ENCODE measurements around the gene SRSF10.

DNA sequence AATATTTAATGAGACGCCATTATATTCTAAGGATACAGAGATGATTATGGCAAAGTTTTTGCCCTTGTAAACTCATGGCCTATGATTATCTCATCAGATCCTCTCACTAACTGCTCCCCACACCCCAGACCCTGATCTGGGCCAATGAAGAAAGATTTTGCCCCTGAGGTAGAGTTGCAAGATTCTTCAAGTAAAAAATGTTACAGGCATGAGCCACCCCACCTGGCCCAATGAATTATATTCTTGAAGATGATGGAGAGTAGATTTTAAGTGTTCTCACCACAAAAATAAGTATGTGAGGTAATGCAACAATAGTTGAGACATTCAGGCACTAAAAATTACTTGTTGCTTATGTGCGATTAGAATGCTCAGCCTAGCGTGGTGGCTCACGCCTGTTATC lies 65.2 kb downstream of the SRSF10 start:
- TF ChIP-seq, protein P1, sequence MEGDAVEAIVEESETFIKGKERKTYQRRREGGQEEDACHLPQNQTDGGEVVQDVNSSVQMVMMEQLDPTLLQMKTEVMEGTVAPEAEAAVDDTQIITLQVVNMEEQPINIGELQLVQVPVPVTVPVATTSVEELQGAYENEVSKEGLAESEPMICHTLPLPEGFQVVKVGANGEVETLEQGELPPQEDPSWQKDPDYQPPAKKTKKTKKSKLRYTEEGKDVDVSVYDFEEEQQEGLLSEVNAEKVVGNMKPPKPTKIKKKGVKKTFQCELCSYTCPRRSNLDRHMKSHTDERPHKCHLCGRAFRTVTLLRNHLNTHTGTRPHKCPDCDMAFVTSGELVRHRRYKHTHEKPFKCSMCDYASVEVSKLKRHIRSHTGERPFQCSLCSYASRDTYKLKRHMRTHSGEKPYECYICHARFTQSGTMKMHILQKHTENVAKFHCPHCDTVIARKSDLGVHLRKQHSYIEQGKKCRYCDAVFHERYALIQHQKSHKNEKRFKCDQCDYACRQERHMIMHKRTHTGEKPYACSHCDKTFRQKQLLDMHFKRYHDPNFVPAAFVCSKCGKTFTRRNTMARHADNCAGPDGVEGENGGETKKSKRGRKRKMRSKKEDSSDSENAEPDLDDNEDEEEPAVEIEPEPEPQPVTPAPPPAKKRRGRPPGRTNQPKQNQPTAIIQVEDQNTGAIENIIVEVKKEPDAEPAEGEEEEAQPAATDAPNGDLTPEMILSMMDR (IDR thresholded peaks at IDR 0.05), result no peak
- TF ChIP-seq POLR2A (IDR thresholded peaks at IDR 0.05), result no peak
